ENCODE data around the gene FAM174B. TPM values are rescaled to one million over a fixed set of nuclear protein-coding genes. Genes with fewer than 3 reads are reported as not detected.

The FAM174B gene
- total and polyA plus RNA-seq, 2 donors (not counting 1 experiment from before 2014, with no cell fraction given), result 0.03 to 1.9 TPM

GRCh38 chr15:92653836-92654539 is 1.6 kb downstream of the FAM174B start:
- no peak overlapping the region for H3K4me3 ChIP-seq (ENCODE audit: control extremely low read depth in 1 of 5, extremely low read depth in 1 of 5, insufficient read depth in 1 of 5, low read depth in 2 of 5, low read length in 4 of 5)
- no peak for ATAC-seq (ENCODE audit: low read depth)
- no peak for TF ChIP-seq CTCF (IDR thresholded peaks at IDR 0.05)
- no peak for TF ChIP-seq EZH2 (IDR thresholded peaks at IDR 0.05; ENCODE audit: borderline replicate concordance, insufficient read depth, low read depth, low read length, poor library complexity, severe bottlenecking)
- H3K79me2 ChIP-seq (ENCODE audit: control insufficient read depth, insufficient read depth, low read length), result no peaks in the 10 kb centered on the region
- H3K27me3 ChIP-seq (replicated peaks in 1 of 4; ENCODE audit: control extremely low read depth in 1 of 4, control insufficient read depth in 3 of 4, insufficient read depth in 4 of 4, low read length in 3 of 4), result peaks cover 0 to 40% (median 7%) of the 10 kb centered on the region in 4 experiments
- Mint-ChIP-seq H3K27ac (no peak overlapping the region), H3K9me3 (ENCODE audit: insufficient read depth) (peaks cover 5% of the 10 kb centered on the region), H3K4me1 (peaks cover 13% of the 10 kb centered on the region), H3K4me3 (peak overlapping the region; percentile 11), H3K27me3 (peaks cover 54% of the 10 kb centered on the region)
- no peaks in the 10 kb centered on the region for H4K20me1 ChIP-seq (ENCODE audit: control insufficient read depth, insufficient read depth, low read length, poor library complexity, severe bottlenecking)
- H3K4me2 ChIP-seq (replicated peaks; ENCODE audit: low read depth, low read length, poor library complexity, severe bottlenecking), result no peak overlapping the region
- WGBS (ENCODE audit: insufficient coverage), result 69% methylated on average over 7 of the region's 7 CpGs
- H3K27ac ChIP-seq (ENCODE audit: low read length in 2 of 2), result no peak overlapping the region
- ChIA-PET POLR2A (no interaction called here), CTCF (no interaction called here)
- intact Hi-C loops (cut with micrococcal nuclease), result no loop called here
- H3K9ac ChIP-seq (ENCODE audit: low read length), result no peak overlapping the region
- H3K9me3 ChIP-seq (ENCODE audit: control extremely low read depth in 1 of 3, control insufficient read depth in 2 of 3, insufficient read depth in 1 of 3, low read length in 2 of 3), result peaks cover 0 to 4% (median 0%) of the 10 kb centered on the region in 3 donors
- H3K36me3 ChIP-seq (replicated peaks in 1 of 2; ENCODE audit: control extremely low read depth in 1 of 2, control insufficient read depth in 1 of 2, extremely low read depth in 1 of 2, insufficient read depth in 2 of 2, low read length in 1 of 2), result no peaks in the 10 kb centered on the region
- no peaks in the 10 kb centered on the region for H3K4me1 ChIP-seq (ENCODE audit: control insufficient read depth in 2 of 2, insufficient read depth in 2 of 2, low read length in 2 of 2)
- DNase-seq, result no peak
- H2AFZ ChIP-seq (ENCODE audit: insufficient read depth, low read depth, low read length, poor library complexity, severe bottlenecking), result no peak overlapping the region

- WGBS (ENCODE audit: insufficient coverage), result 100% methylated on average over 1 of the region's 5 CpGs
- Histone ChIP-seq H3K4me3 (ENCODE audit: control extremely low read depth in 1 of 5, extremely low read depth in 1 of 5, insufficient read depth in 1 of 5, low read depth in 2 of 5, low read length in 4 of 5) (no peak overlapping the region), H3K9me3 (ENCODE audit: control extremely low read depth in 1 of 3, control insufficient read depth in 2 of 3, insufficient read depth in 1 of 3, low read length in 2 of 3) (peaks cover 0 to 4% (median 0%) of the 10 kb centered on the region in 3 donors), H3K36me3 (replicated peaks in 1 of 2; ENCODE audit: control extremely low read depth in 1 of 2, control insufficient read depth in 1 of 2, extremely low read depth in 1 of 2, insufficient read depth in 2 of 2, low read length in 1 of 2) (no peaks in the 10 kb centered on the region), H3K9ac (ENCODE audit: low read length) (no peak overlapping the region), H3K79me2 (ENCODE audit: control insufficient read depth, insufficient read depth, low read length) (no peaks in the 10 kb centered on the region), H3K27ac (ENCODE audit: low read length in 2 of 2) (no peak overlapping the region), H3K4me1 (ENCODE audit: control insufficient read depth in 2 of 2, insufficient read depth in 2 of 2, low read length in 2 of 2) (no peaks in the 10 kb centered on the region), H3K4me2 (replicated peaks; ENCODE audit: low read depth, low read length, poor library complexity, severe bottlenecking) (no peak overlapping the region), H3K27me3 (replicated peaks in 1 of 4; ENCODE audit: control extremely low read depth in 1 of 4, control insufficient read depth in 3 of 4, insufficient read depth in 4 of 4, low read length in 3 of 4) (peaks cover 0 to 40% (median 7%) of the 10 kb centered on the region in 4 experiments), H4K20me1 (ENCODE audit: control insufficient read depth, insufficient read depth, low read length, poor library complexity, severe bottlenecking) (no peaks in the 10 kb centered on the region), H2AFZ (ENCODE audit: insufficient read depth, low read depth, low read length, poor library complexity, severe bottlenecking) (no peak overlapping the region)
- no peak for ATAC-seq (ENCODE audit: low read depth)
- Mint-ChIP-seq H3K27me3 (peaks cover 54% of the 10 kb centered on the region), H3K4me3 (no peak overlapping the region), H3K27ac (no peak overlapping the region), H3K4me1 (peaks cover 13% of the 10 kb centered on the region), H3K9me3 (ENCODE audit: insufficient read depth) (peaks cover 5% of the 10 kb centered on the region)
- intact Hi-C loops (cut with micrococcal nuclease), result no loop called here
- ChIA-PET POLR2A (no interaction called here), CTCF (no interaction called here)
- no peak for TF ChIP-seq EZH2 (IDR thresholded peaks at IDR 0.05; ENCODE audit: borderline replicate concordance, insufficient read depth, low read depth, low read length, poor library complexity, severe bottlenecking)
- TF ChIP-seq CTCF (IDR thresholded peaks at IDR 0.05), result no peak
- no peak for DNase-seq
Measured at GRCh38 chr15:92653366-92653765, 2.2 kb downstream of the FAM174B start.
